ENCODE data around the gene GAREM1. TPM values are rescaled to one million over a fixed set of nuclear protein-coding genes. Genes with fewer than 3 reads are reported as not detected.

Gene GAREM1
- total and polyA plus RNA-seq, 9 of the 15 experiments (the other 6 are each of a cell fraction or from before 2014, with no cell fraction given), result 0.03 to 0.33 (median 0.07) TPM; not detected in 1

GRCh38 chr18:32401621-32402020 lies 69.1 kb downstream of the GAREM1 start:
- in situ Hi-C loops (cut with MboI) (no loop called here), intact Hi-C loops (cut with micrococcal nuclease) (no loop called here)
- POLR2A ChIA-PET, result no interaction called here
- WGBS (ENCODE audit: insufficient coverage, low coverage, missing lambda C conversion rate), result 0% methylated on average over 4 of the region's 4 CpGs
- H3K4me1 ChIP-seq (replicated peaks in 1 of 2; ENCODE audit: control insufficient read depth in 2 of 2, insufficient read depth in 2 of 2, low read length in 2 of 2), result no peaks in the 10 kb centered on the region
- no peak overlapping the region for H2AFZ ChIP-seq (ENCODE audit: low read depth, low read length)
- no peak overlapping the region for H3K27ac ChIP-seq (ENCODE audit: extremely low read depth, low read depth, low read length)
- DNase-seq (ENCODE audit: extremely low read depth in 1 of 4, low spot score in 3 of 4), result no peak
- H3K4me2 ChIP-seq (ENCODE audit: insufficient read depth, low read length), result no peak overlapping the region
- no TSS peak for BruUV-seq (replicated peaks)
- no peaks in the 10 kb centered on the region for H4K20me1 ChIP-seq (replicated peaks; ENCODE audit: control insufficient read depth, insufficient read depth, low read length)
- H3K36me3 ChIP-seq (ENCODE audit: control insufficient read depth, insufficient read depth, low read length), result no peaks in the 10 kb centered on the region
- no peaks in the 10 kb centered on the region for H3K9me3 ChIP-seq (replicated peaks; ENCODE audit: control insufficient read depth, insufficient read depth, low read depth, low read length)
- CTCF ChIA-PET (ENCODE audit: low intra/inter-chr PET ratio), result no interaction called here
- H3K27me3 ChIP-seq (ENCODE audit: control insufficient read depth in 2 of 2, insufficient read depth in 2 of 2, low read length in 2 of 2), result no peaks in the 10 kb centered on the region
- no peak for TF ChIP-seq FOXJ3 (CRISPR knock-in tag; IDR thresholded peaks at IDR 0.05)
- no peak for TF ChIP-seq ZNF197 (CRISPR knock-in tag; IDR thresholded peaks at IDR 0.05; ENCODE audit: low read depth)
- no peak for TF ChIP-seq ZNF584 (CRISPR knock-in tag; IDR thresholded peaks at IDR 0.05; ENCODE audit: low read depth)
- TF ChIP-seq DDX20 (tag; IDR thresholded peaks at IDR 0.05; ENCODE audit: low read depth), result no peak
- no peak for TF ChIP-seq HNRNPH1 (optimal IDR thresholded peaks at IDR 0.05; ENCODE audit: low read depth, low read length)
- no peak for TF ChIP-seq ELK3 (CRISPR knock-in tag; IDR thresholded peaks at IDR 0.05)
- TF ChIP-seq SRSF1 (IDR thresholded peaks at IDR 0.05; ENCODE audit: low read depth, low read length), result no peak
- TF ChIP-seq ZBTB1 (CRISPR knock-in tag; IDR thresholded peaks at IDR 0.05; ENCODE audit: borderline replicate concordance, low read depth), result no peak
- no peak for TF ChIP-seq PRDM10 (IDR thresholded peaks at IDR 0.05; ENCODE audit: partially characterized antibody)
- TF ChIP-seq ZKSCAN3 (CRISPR knock-in tag; IDR thresholded peaks at IDR 0.05), result no peak
- no peaks in the 10 kb centered on the region for H3K79me2 ChIP-seq (ENCODE audit: control insufficient read depth, insufficient read depth, low read length)
- no peaks in the 10 kb centered on the region for H3K9me1 ChIP-seq (ENCODE audit: control insufficient read depth, insufficient read depth, low read length)
- no peak for FAIRE-seq
- no peak overlapping the region for H3K9ac ChIP-seq (ENCODE audit: insufficient read depth in 1 of 2, low read depth in 2 of 2, low read length in 2 of 2)
- no peak overlapping the region for H3K4me3 ChIP-seq
- no peak for ATAC-seq
